Astrocyte (in vitro differentiated cells and primary cell): ENCODE data around the gene PTGFRN. TPM values are rescaled to one million over a fixed set of nuclear protein-coding genes. Genes with fewer than 3 reads are reported as not detected.
"Not testable (repeated sequence)": the region's sequence is repeated elsewhere in the genome, so short reads cannot be mapped to it uniquely, and the experiment has no call there.

Experiments
- DNase-seq: peaks from one replicate; pipeline ENCODE4 v3.0.0-alpha.2; 2010; ENCODE audit warnings: low read depth
- FAIRE-seq: peaks from 2 replicates; lab custom pipeline; 2011; peaks lifted over from hg19 to GRCh38; lab: Jason Lieb, UNC
- H2AFZ ChIP-seq: 2 replicates; pipeline ENCODE4 v1.6.0; 2012; ENCODE audit warnings: low read depth, low read length, inconsistent platforms
- H3K27ac ChIP-seq: 2 replicates; pipeline ENCODE4 v1.5.1; 2011; ENCODE audit warnings: low read depth, low read length, inconsistent platforms
- H3K27me3 ChIP-seq: 2 replicates; pipeline ENCODE4 v1.6.0; 2011; ENCODE audit warnings: low read length, inconsistent platforms; ENCODE audit not compliant: insufficient read depth
- H3K36me3 ChIP-seq: 2 replicates; pipeline ENCODE4 v1.5.1; 2011; ENCODE audit warnings: low read length, inconsistent platforms; ENCODE audit not compliant: insufficient read depth
- H3K4me1 ChIP-seq: 2 replicates; pipeline ENCODE4 v1.5.1; 2011; ENCODE audit warnings: low read length, inconsistent platforms; ENCODE audit not compliant: insufficient read depth
- H3K4me2 ChIP-seq: 2 replicates; pipeline ENCODE4 v1.6.0; 2012; ENCODE audit warnings: low read length, inconsistent platforms
- H3K4me3 ChIP-seq: 2 replicates; pipeline ENCODE4 v1.5.1; 2011; ENCODE audit warnings: low read depth, mild to moderate bottlenecking, low read length, inconsistent platforms; ENCODE audit not compliant: insufficient read depth
- H3K79me2 ChIP-seq: 2 replicates; pipeline ENCODE4 v1.6.0; 2012; ENCODE audit warnings: mild to moderate bottlenecking, low read length, inconsistent platforms; ENCODE audit not compliant: insufficient read depth
- H3K9ac ChIP-seq: 2 replicates; pipeline ENCODE4 v1.6.0; 2012; ENCODE audit warnings: mild to moderate bottlenecking, low read length, inconsistent platforms
- H3K9me3 ChIP-seq: 2 replicates; pipeline ENCODE4 v1.5.1; 2012; ENCODE audit warnings: low read depth, mild to moderate bottlenecking, low read length, inconsistent platforms; ENCODE audit not compliant: insufficient read depth
- H4K20me1 ChIP-seq: 2 replicates; pipeline ENCODE4 v1.6.0; 2012; ENCODE audit warnings: low read length, inconsistent platforms; ENCODE audit not compliant: insufficient read depth
- H3K27ac Mint-ChIP-seq: one replicate; pipeline ENCODE4 v1.8.0; 2021; ENCODE audit warnings: mild to moderate bottlenecking, mixed read lengths; ENCODE audit not compliant: unreplicated experiment
- H3K27me3 Mint-ChIP-seq: one replicate; pipeline ENCODE4 v1.8.0; 2021; ENCODE audit warnings: low read depth, mixed read lengths; ENCODE audit not compliant: unreplicated experiment
- H3K36me3 Mint-ChIP-seq: one replicate; pipeline ENCODE4 v1.8.0; 2021; ENCODE audit warnings: low read depth, mixed read lengths; ENCODE audit not compliant: unreplicated experiment
- H3K4me1 Mint-ChIP-seq: one replicate; pipeline ENCODE4 v1.8.0; 2021; ENCODE audit warnings: low read depth, mixed read lengths; ENCODE audit not compliant: unreplicated experiment
- H3K4me3 Mint-ChIP-seq: one replicate; pipeline ENCODE4 v1.8.0; 2021; ENCODE audit warnings: mild to moderate bottlenecking, moderate library complexity, mixed read lengths; ENCODE audit not compliant: unreplicated experiment
- H3K9me3 Mint-ChIP-seq: one replicate; pipeline ENCODE4 v1.8.0; 2021; ENCODE audit warnings: mild to moderate bottlenecking, mixed read lengths; ENCODE audit not compliant: unreplicated experiment
- CTCF ChIP-seq: IDR thresholded peaks from 2 replicates; pipeline ENCODE4 v1.5.1; 2011; ENCODE audit warnings: low read depth, mild to moderate bottlenecking, inconsistent platforms, low read length, moderate library complexity; ENCODE audit not compliant: insufficient read depth
- EZH2 ChIP-seq: IDR thresholded peaks from 2 replicates; pipeline ENCODE4 v1.6.1; 2012; ENCODE audit warnings: mild to moderate bottlenecking, low read length, inconsistent platforms; ENCODE audit not compliant: insufficient read depth
- total RNA-seq: library from RNA; stranded (reverse); gene quantifications from 2 replicates; pipeline ENCODE4 v1.2.1, GENCODE V29; 2021

Gene PTGFRN
- total RNA-seq, 1 donor from 2014 or later: 157 TPM

- H3K27ac Mint-ChIP-seq, FAIRE-seq, H3K4me1 Mint-ChIP-seq, H3K9me3 ChIP-seq, H3K9me3 Mint-ChIP-seq, H3K4me3 ChIP-seq, H3K79me2 ChIP-seq, H3K27me3 Mint-ChIP-seq, H3K27ac ChIP-seq, H3K36me3 ChIP-seq, H3K4me3 Mint-ChIP-seq, H2AFZ ChIP-seq, H3K4me2 ChIP-seq, H3K27me3 ChIP-seq, DNase-seq, H3K9ac ChIP-seq, H3K4me1 ChIP-seq, H3K36me3 Mint-ChIP-seq, H4K20me1 ChIP-seq: not testable (repeated sequence)
Observed at GRCh38 chr1:116866478-116866877, 43.2 kb upstream of the PTGFRN start.

- Histone ChIP-seq H3K36me3 (no peaks in the 10 kb centered on the region), H3K4me2 (no peak overlapping the region), H2AFZ (no peak overlapping the region), H3K4me3 (no peak overlapping the region), H3K9ac (no peak overlapping the region), H3K27ac (no peak overlapping the region), H3K4me1 (no peaks in the 10 kb centered on the region), H3K79me2 (no peaks in the 10 kb centered on the region), H3K27me3 (no peaks in the 10 kb centered on the region), H4K20me1 (no peaks in the 10 kb centered on the region), H3K9me3 (no peaks in the 10 kb centered on the region)
- Mint-ChIP-seq H3K9me3 (no peaks in the 10 kb centered on the region), H3K4me1 (no peaks in the 10 kb centered on the region), H3K36me3 (peaks cover 3% of the 10 kb centered on the region), H3K27me3 (no peaks in the 10 kb centered on the region), H3K27ac (no peak overlapping the region), H3K4me3 (no peak overlapping the region)
- DNase-seq: peak; percentile 48
- no peak for FAIRE-seq
- no peak for TF ChIP-seq CTCF
- no peak for TF ChIP-seq EZH2
Observed at GRCh38 chr1:116868385-116868784, 41.3 kb upstream of the PTGFRN start.

- Mint-ChIP-seq H3K4me3 (no peak overlapping the region), H3K9me3 (no peaks in the 10 kb centered on the region), H3K27ac (no peak overlapping the region), H3K4me1 (no peaks in the 10 kb centered on the region), H3K36me3 (peaks cover 3% of the 10 kb centered on the region), H3K27me3 (no peaks in the 10 kb centered on the region)
- Histone ChIP-seq H3K9me3 (no peaks in the 10 kb centered on the region), H3K27ac (no peak overlapping the region), H4K20me1 (no peaks in the 10 kb centered on the region), H3K36me3 (no peaks in the 10 kb centered on the region), H3K27me3 (no peaks in the 10 kb centered on the region), H2AFZ (no peak overlapping the region), H3K4me3 (no peak overlapping the region), H3K4me2 (no peak overlapping the region), H3K9ac (no peak overlapping the region), H3K79me2 (no peaks in the 10 kb centered on the region), H3K4me1 (no peaks in the 10 kb centered on the region)
- TF ChIP-seq EZH2: no peak
- TF ChIP-seq CTCF: no peak
- FAIRE-seq (no peak), DNase-seq (no peak)
Observed at GRCh38 chr1:116869611-116870010, 40.1 kb upstream of the PTGFRN start.
